HL-60 (cell line): ENCODE measurements around the gene RFTN1.

ENCODE experiments used
- DNase-seq, 2 experiments: peaks; one replicate each; pipeline ENCODE4 v3.0.0-alpha.2; 2010 to 2020; ENCODE audit warnings: low read depth in 1 of 2, low spot score in 1 of 2
- H3K27ac ChIP-seq: fragments of 250-450 bp; sonication (Bioruptor Pico); replicated peaks from 2 replicates; pipeline ENCODE4 v1.5.1; 2020; ENCODE audit warnings: mild to moderate bottlenecking, moderate library complexity
- H3K27me3 ChIP-seq: fragments of 250-450 bp; sonication (Bioruptor Pico); 2 replicates; pipeline ENCODE4 v1.5.1; 2021; ENCODE audit warnings: mild to moderate bottlenecking, moderate library complexity; ENCODE audit not compliant: insufficient read depth, poor library complexity, severe bottlenecking
- H3K4me3 ChIP-seq: replicated peaks from 2 replicates; pipeline ENCODE4 v1.5.1; 2011; ENCODE audit warnings: mild to moderate bottlenecking, control low read depth, low read length; ENCODE audit not compliant: insufficient read depth
- CTCF ChIP-seq: IDR thresholded peaks from one replicate; pipeline ENCODE4 v1.5.1; 2011; ENCODE audit warnings: low read length, control low read depth, inconsistent platforms; ENCODE audit not compliant: insufficient read depth
- GABPA ChIP-seq: IDR thresholded peaks from 2 replicates; pipeline ENCODE4 v1.6.1; 2012; ENCODE audit warnings: low read depth
- POLR2AphosphoS5 ChIP-seq: IDR thresholded peaks from 2 replicates; pipeline ENCODE4 v1.6.1; 2012; ENCODE audit warnings: low read depth
- SPI1 ChIP-seq: IDR thresholded peaks from 2 replicates; pipeline ENCODE4 v1.6.1; 2012; ENCODE audit warnings: low read depth, mild to moderate bottlenecking, borderline replicate concordance
- TF ChIP-seq, protein P1 (sequence below): IDR thresholded peaks from 2 replicates; pipeline ENCODE4 v1.6.1; 2012; ENCODE audit warnings: low read depth; ENCODE audit not compliant: insufficient replicate concordance

Gene RFTN1

GRCh38 chr3:16317561-16317945, 195.9 kb downstream of the RFTN1 start:
- no peak overlapping the region for H3K27ac ChIP-seq
- no peak for TF ChIP-seq SPI1
- no peaks in the 10 kb centered on the region for H3K27me3 ChIP-seq
- H3K4me3 ChIP-seq: no peak overlapping the region
- no peak for DNase-seq

DNA sequence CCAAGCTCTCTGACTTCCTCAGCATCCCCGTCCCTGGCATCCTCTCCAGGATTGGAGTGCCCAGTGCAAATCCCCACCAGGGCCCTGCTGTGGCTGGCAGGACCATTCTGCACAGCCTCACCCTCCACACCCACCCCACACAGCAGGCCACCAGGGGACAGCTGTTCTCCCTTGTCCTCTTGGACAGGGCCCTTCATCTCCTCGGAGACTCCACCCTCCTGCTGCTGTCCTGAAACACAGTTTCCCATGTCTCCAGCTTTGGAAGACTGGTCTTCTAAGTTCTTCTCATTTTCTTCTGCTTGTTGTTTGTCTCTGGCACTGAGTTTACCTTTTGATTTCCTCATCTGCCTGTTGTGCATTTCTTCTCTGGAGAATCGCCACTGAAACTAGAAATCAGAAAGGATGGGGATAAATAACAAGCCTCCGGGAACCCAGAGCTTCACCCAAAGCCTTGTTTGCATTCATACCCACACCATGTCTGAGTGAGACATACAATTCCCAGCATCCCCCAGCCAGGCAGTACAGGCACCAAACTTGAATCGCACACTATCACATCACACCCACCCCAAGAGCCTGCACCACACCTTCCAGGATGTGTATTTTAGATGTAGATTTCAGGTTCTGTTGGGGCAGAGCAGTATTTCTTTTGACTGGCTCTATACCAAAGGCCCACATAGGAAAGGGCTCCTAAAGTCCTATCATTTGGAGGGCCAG, 196.5 kb downstream of the RFTN1 start:
- H3K27me3 ChIP-seq: no peaks in the 10 kb centered on the region
- TF ChIP-seq POLR2AphosphoS5 (no peak), CTCF (no peak), SPI1 (no peak), GABPA (no peak)
- TF ChIP-seq, protein P1, sequence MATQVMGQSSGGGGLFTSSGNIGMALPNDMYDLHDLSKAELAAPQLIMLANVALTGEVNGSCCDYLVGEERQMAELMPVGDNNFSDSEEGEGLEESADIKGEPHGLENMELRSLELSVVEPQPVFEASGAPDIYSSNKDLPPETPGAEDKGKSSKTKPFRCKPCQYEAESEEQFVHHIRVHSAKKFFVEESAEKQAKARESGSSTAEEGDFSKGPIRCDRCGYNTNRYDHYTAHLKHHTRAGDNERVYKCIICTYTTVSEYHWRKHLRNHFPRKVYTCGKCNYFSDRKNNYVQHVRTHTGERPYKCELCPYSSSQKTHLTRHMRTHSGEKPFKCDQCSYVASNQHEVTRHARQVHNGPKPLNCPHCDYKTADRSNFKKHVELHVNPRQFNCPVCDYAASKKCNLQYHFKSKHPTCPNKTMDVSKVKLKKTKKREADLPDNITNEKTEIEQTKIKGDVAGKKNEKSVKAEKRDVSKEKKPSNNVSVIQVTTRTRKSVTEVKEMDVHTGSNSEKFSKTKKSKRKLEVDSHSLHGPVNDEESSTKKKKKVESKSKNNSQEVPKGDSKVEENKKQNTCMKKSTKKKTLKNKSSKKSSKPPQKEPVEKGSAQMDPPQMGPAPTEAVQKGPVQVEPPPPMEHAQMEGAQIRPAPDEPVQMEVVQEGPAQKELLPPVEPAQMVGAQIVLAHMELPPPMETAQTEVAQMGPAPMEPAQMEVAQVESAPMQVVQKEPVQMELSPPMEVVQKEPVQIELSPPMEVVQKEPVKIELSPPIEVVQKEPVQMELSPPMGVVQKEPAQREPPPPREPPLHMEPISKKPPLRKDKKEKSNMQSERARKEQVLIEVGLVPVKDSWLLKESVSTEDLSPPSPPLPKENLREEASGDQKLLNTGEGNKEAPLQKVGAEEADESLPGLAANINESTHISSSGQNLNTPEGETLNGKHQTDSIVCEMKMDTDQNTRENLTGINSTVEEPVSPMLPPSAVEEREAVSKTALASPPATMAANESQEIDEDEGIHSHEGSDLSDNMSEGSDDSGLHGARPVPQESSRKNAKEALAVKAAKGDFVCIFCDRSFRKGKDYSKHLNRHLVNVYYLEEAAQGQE: no peak
- no peak overlapping the region for H3K4me3 ChIP-seq
- H3K27ac ChIP-seq: no peak overlapping the region
- no peak for DNase-seq

DNA sequence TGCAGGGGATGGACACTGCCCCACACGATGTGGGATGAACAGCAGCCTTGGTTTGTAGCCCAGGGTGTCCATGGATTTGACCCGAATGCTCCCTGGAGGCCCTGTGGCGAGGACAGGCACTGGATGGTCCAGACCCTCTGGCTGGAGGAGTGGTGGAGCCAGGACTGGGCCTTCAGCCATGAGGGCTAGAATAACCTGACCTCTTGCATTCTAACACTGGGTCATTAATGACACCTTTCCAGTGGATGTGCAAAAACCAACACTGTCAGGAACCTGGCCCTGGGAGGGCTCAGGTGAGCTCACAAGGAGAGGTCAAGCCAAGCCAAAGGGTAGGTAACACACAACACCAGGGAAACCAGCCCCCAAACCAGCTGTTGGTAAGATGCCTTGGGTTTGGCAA, 197.1 kb downstream of the RFTN1 start:
- TF ChIP-seq GABPA: no peak
- no peak for TF ChIP-seq SPI1
- no peak for TF ChIP-seq CTCF
- TF ChIP-seq POLR2AphosphoS5: no peak
- TF ChIP-seq, protein P1: no peak
- H3K27me3 ChIP-seq: no peaks in the 10 kb centered on the region

DNA sequence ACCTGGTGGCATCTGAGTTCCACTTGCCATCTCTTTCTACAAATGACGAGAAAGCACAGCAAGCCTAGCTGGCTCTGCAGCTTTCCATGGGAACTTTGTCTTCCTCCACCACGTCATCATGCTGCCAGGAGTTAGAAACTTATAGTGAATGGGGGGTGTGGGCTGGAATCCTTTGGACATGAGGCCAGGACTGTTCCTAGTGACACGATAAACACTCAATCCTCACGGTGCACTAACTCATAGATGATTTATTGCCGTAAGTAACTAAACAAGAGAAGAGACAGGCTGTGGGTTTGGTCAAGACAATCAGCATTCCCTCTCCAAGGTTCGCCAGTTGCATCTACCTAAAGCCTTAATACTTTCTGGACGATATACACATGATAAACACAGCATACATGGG, 197.9 kb downstream of the RFTN1 start:
- DNase-seq: no peak
- Histone ChIP-seq H3K27me3 (no peaks in the 10 kb centered on the region), H3K4me3 (no peak overlapping the region), H3K27ac (no peak overlapping the region)
- TF ChIP-seq CTCF (no peak), SPI1 (no peak), POLR2AphosphoS5 (no peak), GABPA (no peak)
- TF ChIP-seq, protein P1: no peak

More for the DNA sequence above, 197.1 kb downstream of the RFTN1 start:
- Histone ChIP-seq H3K27ac (no peak overlapping the region), H3K4me3 (no peak overlapping the region)
- DNase-seq: no peak
